Measurements from ENCODE around the gene KNG1.

GRCh38 chr3:186678604-186679003 is 38.6 kb upstream of the KNG1 start:
- TF ChIP-seq, protein P1, sequence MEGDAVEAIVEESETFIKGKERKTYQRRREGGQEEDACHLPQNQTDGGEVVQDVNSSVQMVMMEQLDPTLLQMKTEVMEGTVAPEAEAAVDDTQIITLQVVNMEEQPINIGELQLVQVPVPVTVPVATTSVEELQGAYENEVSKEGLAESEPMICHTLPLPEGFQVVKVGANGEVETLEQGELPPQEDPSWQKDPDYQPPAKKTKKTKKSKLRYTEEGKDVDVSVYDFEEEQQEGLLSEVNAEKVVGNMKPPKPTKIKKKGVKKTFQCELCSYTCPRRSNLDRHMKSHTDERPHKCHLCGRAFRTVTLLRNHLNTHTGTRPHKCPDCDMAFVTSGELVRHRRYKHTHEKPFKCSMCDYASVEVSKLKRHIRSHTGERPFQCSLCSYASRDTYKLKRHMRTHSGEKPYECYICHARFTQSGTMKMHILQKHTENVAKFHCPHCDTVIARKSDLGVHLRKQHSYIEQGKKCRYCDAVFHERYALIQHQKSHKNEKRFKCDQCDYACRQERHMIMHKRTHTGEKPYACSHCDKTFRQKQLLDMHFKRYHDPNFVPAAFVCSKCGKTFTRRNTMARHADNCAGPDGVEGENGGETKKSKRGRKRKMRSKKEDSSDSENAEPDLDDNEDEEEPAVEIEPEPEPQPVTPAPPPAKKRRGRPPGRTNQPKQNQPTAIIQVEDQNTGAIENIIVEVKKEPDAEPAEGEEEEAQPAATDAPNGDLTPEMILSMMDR (IDR thresholded peaks at IDR 0.05) = no peak
- no peak for TF ChIP-seq POLR2A (IDR thresholded peaks at IDR 0.05)
